Effector memory CD8-positive, alpha-beta T cell (primary cell): ENCODE measurements around the gene NFASC.

Source experiments
- ATAC-seq: fragments of 150-1000 bp; cut with Tn5 transposase; replicated peaks from 2 replicates; pipeline ENCODE4 v1.10.0; 2021; ENCODE audit warnings: mild to moderate bottlenecking, moderate library complexity
- DNase-seq, 3 experiments: peaks; one replicate each; pipeline ENCODE4 v3.0.0; 2021
- H3K27ac Mint-ChIP-seq, 2 donors: one replicate each; pipeline ENCODE4 v1.8.0; 2022; ENCODE audit warnings: mild to moderate bottlenecking in 2 of 2, mixed read lengths in 2 of 2, moderate library complexity in 2 of 2
- H3K27me3 Mint-ChIP-seq, 2 donors: one replicate each; pipeline ENCODE4 v1.8.0; 2022; ENCODE audit warnings: mixed read lengths in 2 of 2
- H3K36me3 Mint-ChIP-seq: one replicate; pipeline ENCODE4 v1.8.0; 2022; ENCODE audit warnings: mild to moderate bottlenecking, moderate library complexity, mixed read lengths; ENCODE audit not compliant: insufficient read depth
- H3K4me1 Mint-ChIP-seq, 2 donors: one replicate each; pipeline ENCODE4 v1.8.0; 2022; ENCODE audit warnings: low read depth in 2 of 2, mixed read lengths in 2 of 2
- H3K4me3 Mint-ChIP-seq, 2 donors: one replicate each; pipeline ENCODE4 v1.8.0; 2022; ENCODE audit warnings: mild to moderate bottlenecking in 2 of 2, mixed read lengths in 2 of 2, moderate library complexity in 2 of 2
- H3K9me3 Mint-ChIP-seq, 2 donors: one replicate each; pipeline ENCODE4 v1.8.0; 2022; ENCODE audit warnings: mixed read lengths in 2 of 2

The NFASC gene

DNA sequence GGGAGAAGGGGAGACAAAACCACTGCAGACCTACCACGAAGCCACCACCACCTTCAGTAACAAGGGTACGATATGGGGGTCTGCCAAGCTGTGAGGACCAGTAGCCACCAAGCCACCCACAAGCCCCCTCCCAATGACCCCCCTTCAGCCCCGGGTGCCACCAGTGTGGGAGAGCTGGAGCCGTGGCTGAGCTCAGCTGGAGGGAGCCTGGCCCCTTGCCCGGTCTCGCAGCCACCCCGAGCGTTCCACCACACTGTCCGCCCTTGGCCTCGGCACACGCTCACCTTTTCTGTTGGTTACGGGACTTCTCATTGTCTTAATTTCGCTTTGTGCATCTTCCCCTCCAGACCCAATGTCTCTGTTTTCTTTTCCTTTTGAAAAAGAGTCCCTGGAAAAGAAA lies 145.9 kb downstream of the NFASC start:
- no peaks in the 10 kb centered on the region for H3K36me3 Mint-ChIP-seq
- H3K9me3 Mint-ChIP-seq: no peaks in the 10 kb centered on the region
- H3K27me3 Mint-ChIP-seq: peaks cover 29 to 80% of the 10 kb centered on the region in 2 donors
- no peaks in the 10 kb centered on the region for H3K4me1 Mint-ChIP-seq
- no peak overlapping the region for H3K4me3 Mint-ChIP-seq
- no peak overlapping the region for H3K27ac Mint-ChIP-seq
- DNase-seq (no peak), ATAC-seq (no peak)

DNA sequence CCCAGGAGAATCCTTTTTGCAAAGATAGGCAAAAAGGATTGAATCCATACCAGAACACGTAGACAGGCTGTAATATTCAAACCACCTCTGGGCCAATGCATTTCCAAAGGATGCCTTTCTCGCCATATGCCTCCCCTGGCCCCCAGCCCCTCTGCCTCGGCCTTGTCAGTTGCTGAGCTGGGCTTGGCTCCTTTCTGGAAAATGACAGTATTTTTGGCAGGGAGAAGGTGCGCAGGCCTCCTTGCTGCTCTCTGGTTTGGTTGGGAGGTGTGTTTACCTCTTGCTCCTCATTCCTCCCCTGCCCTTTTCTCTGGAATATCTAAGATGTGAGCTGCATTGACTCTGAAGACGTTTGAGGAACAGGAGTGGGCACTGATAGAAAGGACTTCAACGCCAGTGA lies 146.3 kb downstream of the NFASC start:
- H3K36me3 Mint-ChIP-seq: no peaks in the 10 kb centered on the region
- H3K27ac Mint-ChIP-seq: no peak overlapping the region
- peaks cover 26 to 84% of the 10 kb centered on the region in 2 donors for H3K27me3 Mint-ChIP-seq
- no peaks in the 10 kb centered on the region for H3K4me1 Mint-ChIP-seq
- H3K4me3 Mint-ChIP-seq: no peak overlapping the region
- DNase-seq (no peak), ATAC-seq (no peak)
- H3K9me3 Mint-ChIP-seq: no peaks in the 10 kb centered on the region

DNA sequence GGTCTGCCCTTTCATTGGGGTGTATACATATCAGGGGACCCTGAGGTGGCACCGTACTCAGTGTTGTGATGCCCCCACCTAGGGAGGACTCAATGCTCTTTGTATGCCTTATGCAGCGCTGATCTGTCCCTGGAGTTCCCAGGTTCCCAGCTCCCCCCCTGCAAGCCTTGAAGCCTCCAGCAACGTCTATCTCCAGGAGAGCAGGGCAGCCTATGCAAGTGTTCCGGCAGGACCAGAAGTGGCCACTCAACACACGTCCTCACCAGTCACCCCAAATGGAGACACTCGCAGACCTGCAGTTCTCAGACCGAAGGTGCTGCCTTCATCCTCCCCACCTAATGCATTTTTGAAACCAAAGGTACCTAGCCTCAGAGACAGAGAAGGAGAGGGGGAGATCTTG lies 147.1 kb downstream of the NFASC start:
- DNase-seq: no peak
- Mint-ChIP-seq H3K27me3 (peaks cover 30 to 92% of the 10 kb centered on the region in 2 donors), H3K36me3 (no peaks in the 10 kb centered on the region), H3K27ac (no peak overlapping the region), H3K9me3 (no peaks in the 10 kb centered on the region), H3K4me1 (no peaks in the 10 kb centered on the region), H3K4me3 (no peak overlapping the region)
- ATAC-seq: no peak

DNA sequence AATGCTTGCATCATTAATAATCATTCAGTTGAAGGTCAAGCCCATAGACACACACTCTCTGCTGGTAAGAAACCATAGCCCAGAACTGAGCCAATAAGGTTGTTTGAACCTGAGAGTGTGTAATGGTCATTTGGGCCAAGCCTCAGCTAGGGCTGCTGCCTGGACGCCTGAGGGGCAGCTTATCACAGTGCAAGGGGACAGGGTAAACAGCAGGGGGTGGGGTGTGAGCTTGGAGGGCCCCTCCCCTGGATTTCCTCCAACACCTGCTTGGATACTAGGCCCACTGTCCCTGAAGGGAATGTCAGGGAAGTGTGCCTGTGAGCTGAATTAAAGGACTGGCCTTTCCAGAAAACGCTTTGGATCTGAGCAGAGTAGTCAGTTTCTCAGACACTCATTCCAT lies 147.7 kb downstream of the NFASC start:
- Mint-ChIP-seq H3K36me3 (no peaks in the 10 kb centered on the region), H3K4me1 (no peaks in the 10 kb centered on the region), H3K27me3 (peaks cover 32 to 90% of the 10 kb centered on the region in 2 donors), H3K27ac (no peak overlapping the region), H3K4me3 (no peak overlapping the region), H3K9me3 (no peaks in the 10 kb centered on the region)
- DNase-seq: no peak
- no peak for ATAC-seq

DNA sequence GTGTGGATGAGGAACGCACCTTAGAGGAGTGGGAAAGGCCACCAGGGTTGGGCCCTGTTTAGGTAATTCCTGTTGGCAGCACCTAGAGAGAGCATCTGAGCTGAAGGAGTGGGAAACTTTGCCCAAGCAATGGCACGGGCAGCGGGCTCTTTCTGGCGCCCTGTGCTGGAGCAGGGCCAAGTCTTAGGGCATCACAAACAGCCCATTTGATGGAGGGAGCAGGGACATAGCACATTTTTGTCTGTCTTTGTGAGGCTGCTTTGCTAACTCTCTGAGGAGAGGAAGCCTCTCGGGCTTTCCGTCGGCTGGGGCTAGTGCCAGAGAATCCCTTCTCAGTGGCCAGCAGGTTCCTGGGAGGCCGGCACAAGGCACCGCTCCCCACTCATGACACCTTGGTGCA lies 149.8 kb downstream of the NFASC start:
- H3K27ac Mint-ChIP-seq: no peak overlapping the region
- no peak for DNase-seq
- no peak overlapping the region for H3K4me3 Mint-ChIP-seq
- H3K27me3 Mint-ChIP-seq: peaks cover 31 to 75% of the 10 kb centered on the region in 2 donors
- no peaks in the 10 kb centered on the region for H3K36me3 Mint-ChIP-seq
- ATAC-seq: no peak
- no peaks in the 10 kb centered on the region for H3K4me1 Mint-ChIP-seq
- H3K9me3 Mint-ChIP-seq: no peaks in the 10 kb centered on the region

DNA sequence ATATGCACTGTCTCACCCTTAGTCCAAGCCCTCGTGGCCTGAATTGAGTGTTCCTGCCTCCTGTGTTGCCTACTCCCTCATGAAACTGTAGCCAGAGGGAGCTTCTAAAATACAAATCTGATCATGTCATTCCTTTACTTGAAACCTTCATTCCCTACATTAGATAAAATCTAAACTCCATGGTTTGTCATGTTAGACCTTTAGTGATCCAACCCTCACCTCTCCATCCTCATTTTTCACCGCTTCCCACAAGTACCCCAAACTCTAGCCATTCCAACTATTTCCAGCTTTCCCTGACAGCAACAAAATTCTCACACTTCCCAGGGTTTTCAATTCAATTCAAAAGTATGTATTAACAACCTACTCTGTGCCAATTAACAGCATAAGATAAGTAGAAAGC lies 154.0 kb downstream of the NFASC start:
- Mint-ChIP-seq H3K4me1 (no peaks in the 10 kb centered on the region), H3K27me3 (peaks cover 37 to 55% of the 10 kb centered on the region in 2 donors), H3K27ac (no peak overlapping the region), H3K36me3 (no peaks in the 10 kb centered on the region), H3K4me3 (no peak overlapping the region), H3K9me3 (no peaks in the 10 kb centered on the region)
- DNase-seq (no peak), ATAC-seq (no peak)

DNA sequence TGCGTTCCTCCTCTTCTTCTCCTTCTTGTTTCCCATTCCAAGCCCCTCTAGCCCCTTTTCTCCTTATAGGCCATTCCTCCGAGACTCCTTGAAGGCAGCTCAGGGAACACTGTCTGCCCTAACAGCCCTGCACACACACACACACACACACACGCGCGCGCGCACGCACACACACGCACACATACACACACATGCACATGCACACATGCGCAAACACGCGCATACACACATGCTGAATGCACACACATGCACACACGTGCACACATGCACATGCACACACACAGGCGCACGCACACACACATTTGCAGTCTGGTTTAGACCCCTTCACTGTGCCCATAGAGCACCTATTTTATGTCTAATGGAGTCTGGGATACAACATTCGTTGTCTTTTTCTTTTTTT lies 154.6 kb downstream of the NFASC start:
- no peak for ATAC-seq
- H3K4me3 Mint-ChIP-seq: no peak overlapping the region

DNA sequence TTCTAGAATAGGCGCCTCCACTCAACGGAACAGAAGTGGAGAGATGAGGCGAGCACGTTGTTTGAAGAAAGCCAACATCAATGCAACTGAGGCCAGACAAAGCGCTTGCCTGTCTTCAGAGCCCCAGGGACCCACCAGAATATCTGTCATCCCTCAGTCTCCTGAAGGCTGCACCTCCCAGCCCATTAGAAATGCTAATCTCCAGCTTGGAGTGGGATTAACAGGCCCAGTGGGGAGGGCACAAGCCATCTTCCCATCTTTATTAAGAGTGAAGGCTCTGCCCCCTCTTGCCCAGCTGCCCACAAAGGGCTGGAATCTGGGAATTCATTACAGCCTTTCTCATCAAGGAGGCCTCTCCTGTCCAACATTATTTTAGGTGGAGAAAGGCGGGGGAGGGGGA lies 155.5 kb downstream of the NFASC start:
- H3K36me3 Mint-ChIP-seq: no peaks in the 10 kb centered on the region
- peaks cover 42 to 55% of the 10 kb centered on the region in 2 donors for H3K27me3 Mint-ChIP-seq
- no peaks in the 10 kb centered on the region for H3K9me3 Mint-ChIP-seq
- no peak for DNase-seq
- no peak overlapping the region for H3K27ac Mint-ChIP-seq
- H3K4me1 Mint-ChIP-seq: no peaks in the 10 kb centered on the region
- no peak for ATAC-seq
- H3K4me3 Mint-ChIP-seq: no peak overlapping the region

More for the DNA sequence above, 154.6 kb downstream of the NFASC start:
- DNase-seq: no peak
- Mint-ChIP-seq H3K9me3 (no peaks in the 10 kb centered on the region), H3K4me1 (no peaks in the 10 kb centered on the region), H3K36me3 (no peaks in the 10 kb centered on the region), H3K27ac (no peak overlapping the region), H3K27me3 (peaks cover 42 to 55% of the 10 kb centered on the region in 2 donors)

DNA sequence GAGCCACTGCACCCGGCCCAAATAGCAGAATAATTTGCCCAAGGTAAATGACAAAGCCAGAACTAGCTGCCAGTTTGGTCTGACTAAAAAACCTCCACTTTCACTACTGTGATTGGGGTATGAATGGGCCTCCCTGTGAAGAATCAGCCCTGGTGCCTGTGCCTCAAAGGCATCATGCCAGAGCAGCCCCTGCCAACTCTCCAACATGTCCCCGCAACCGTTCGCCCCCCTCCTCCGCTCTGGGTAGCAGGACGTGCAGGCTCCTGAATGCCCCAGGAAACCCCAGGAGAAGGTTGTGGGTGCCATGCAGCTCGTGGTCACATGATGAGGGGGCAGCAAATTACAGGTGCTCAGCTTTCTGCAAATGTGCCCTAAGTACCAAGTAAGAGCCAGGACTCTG lies 157.7 kb downstream of the NFASC start:
- no peak overlapping the region for H3K4me3 Mint-ChIP-seq

DNA sequence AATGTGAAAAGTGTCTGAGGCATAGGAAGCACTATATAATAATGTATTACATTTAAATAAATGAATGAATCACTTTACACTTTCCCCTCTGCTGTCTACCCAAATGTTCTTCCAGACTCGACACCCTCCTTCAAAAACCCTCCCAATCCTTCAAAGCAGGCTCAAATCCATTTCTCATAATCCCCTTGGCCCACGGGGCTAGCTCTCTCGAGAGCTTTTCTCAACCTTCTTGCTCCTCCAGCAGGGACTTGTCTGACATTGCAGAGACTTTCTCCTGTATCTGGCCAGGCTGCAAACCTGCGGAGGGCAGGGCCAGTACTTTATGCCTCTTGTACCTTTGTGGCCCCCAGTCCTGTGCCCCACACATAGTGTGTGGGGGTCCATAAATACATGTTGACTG lies 158.3 kb downstream of the NFASC start:
- no peak for ATAC-seq
- peaks cover 46 to 56% of the 10 kb centered on the region in 2 donors for H3K27me3 Mint-ChIP-seq
- DNase-seq: no peak
- H3K9me3 Mint-ChIP-seq: no peaks in the 10 kb centered on the region
- no peak overlapping the region for H3K27ac Mint-ChIP-seq
- H3K36me3 Mint-ChIP-seq: no peaks in the 10 kb centered on the region
- no peak overlapping the region for H3K4me3 Mint-ChIP-seq
- H3K4me1 Mint-ChIP-seq: no peaks in the 10 kb centered on the region

More for the DNA sequence above, 157.7 kb downstream of the NFASC start:
- Mint-ChIP-seq H3K27ac (no peak overlapping the region), H3K9me3 (no peaks in the 10 kb centered on the region), H3K27me3 (peaks cover 46 to 56% of the 10 kb centered on the region in 2 donors), H3K36me3 (no peaks in the 10 kb centered on the region), H3K4me1 (no peaks in the 10 kb centered on the region)
- no peak for DNase-seq
- ATAC-seq: no peak

DNA sequence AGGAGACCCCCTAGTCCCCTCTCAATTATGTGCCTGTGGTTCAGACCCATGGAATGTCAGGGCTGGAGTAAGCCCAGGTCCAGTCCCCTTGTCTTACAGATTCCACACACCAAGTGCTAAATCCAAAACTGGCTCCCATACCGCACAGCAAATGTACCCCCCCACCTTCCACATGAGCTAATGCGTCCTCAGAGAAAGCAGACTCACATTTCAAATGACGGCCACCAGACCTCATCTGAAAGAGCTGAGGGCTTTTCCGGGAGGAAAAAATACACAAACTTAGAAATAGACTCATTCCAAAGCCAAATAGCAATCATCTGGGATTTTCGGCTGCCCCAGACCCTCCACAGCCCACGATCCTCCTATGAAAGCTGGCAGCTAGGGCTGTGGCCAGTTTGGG lies 159.6 kb downstream of the NFASC start:
- no peak overlapping the region for H3K27ac Mint-ChIP-seq
- no peak overlapping the region for H3K4me3 Mint-ChIP-seq
- H3K27me3 Mint-ChIP-seq: peaks cover 38 to 54% of the 10 kb centered on the region in 2 donors
- H3K36me3 Mint-ChIP-seq: no peaks in the 10 kb centered on the region
- H3K4me1 Mint-ChIP-seq: no peaks in the 10 kb centered on the region
- no peak for DNase-seq
- ATAC-seq: no peak
- H3K9me3 Mint-ChIP-seq: no peaks in the 10 kb centered on the region

DNA sequence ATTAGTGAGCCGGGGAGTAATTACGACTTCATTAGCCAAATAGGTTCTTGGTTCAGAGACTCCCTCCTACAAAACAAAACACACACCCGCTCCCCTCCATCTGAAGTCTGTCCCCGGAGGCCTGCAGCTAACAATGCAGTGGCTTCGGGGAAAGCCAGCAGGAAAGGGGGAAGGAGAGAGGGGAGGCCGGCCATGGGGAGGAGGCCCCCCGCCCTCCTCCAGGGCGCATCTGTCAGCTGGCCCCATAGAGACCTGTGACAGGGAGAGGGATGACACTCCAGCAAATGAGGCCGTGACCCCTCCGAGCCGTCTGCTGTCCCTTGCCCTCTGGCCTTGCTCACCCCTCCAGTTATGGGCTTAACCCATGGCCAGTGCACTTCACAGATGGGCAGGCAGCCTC lies 160.2 kb downstream of the NFASC start:
- no peaks in the 10 kb centered on the region for H3K36me3 Mint-ChIP-seq
- no peak for DNase-seq
- H3K4me3 Mint-ChIP-seq: no peak overlapping the region
- H3K27ac Mint-ChIP-seq: no peak overlapping the region
- H3K9me3 Mint-ChIP-seq: no peaks in the 10 kb centered on the region
- ATAC-seq: no peak
- peaks cover 35 to 50% of the 10 kb centered on the region in 2 donors for H3K27me3 Mint-ChIP-seq
- no peaks in the 10 kb centered on the region for H3K4me1 Mint-ChIP-seq

DNA sequence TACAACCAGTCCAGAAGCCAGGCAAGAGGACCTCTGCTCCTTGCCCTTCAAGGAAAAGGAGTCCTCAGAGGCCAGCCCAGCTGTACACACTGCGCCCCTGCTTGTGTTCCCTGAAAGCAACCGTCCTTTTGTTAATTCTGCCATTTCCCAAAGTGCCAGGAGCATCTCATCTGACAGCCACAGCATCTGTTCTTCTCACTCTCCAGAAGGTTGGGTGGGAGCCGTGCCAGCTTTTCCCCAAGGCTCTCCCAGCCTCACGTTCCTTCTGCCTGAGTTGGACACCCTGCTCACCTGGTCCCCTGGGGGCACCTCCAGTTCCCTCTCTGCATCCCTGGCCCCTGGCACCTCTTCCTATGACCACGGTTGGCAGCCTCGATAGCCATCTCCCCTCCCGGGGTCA lies 161.8 kb downstream of the NFASC start:
- ATAC-seq: no peak
- H3K27ac Mint-ChIP-seq: no peak overlapping the region
- no peak overlapping the region for H3K4me3 Mint-ChIP-seq
- DNase-seq: no peak
- H3K27me3 Mint-ChIP-seq: peaks cover 36 to 52% of the 10 kb centered on the region in 2 donors
- H3K9me3 Mint-ChIP-seq: no peaks in the 10 kb centered on the region
- H3K4me1 Mint-ChIP-seq: no peaks in the 10 kb centered on the region
- H3K36me3 Mint-ChIP-seq: no peaks in the 10 kb centered on the region

DNA sequence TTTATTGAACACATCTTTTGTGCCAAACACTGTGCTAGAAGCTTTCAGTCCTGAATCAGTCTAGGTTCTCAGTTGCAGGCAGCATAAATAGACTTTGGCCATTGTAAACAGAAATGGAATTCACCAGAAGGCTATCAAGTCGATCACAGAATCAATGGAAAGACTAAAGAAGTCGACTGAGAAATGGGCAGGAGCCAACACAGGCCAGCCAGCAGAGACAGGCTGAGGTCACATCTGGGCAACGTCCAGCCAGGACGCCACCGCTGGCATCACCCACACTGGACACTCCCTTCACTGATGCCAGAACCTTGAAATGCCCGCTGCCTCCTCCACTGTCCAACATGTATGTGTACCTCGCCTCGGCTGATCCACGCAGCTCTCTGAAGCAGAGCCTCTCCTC lies 166.9 kb downstream of the NFASC start:
- Mint-ChIP-seq H3K27me3 (peaks cover 35 to 66% of the 10 kb centered on the region in 2 donors), H3K27ac (no peak overlapping the region), H3K4me3 (no peak overlapping the region), H3K36me3 (no peaks in the 10 kb centered on the region), H3K9me3 (no peaks in the 10 kb centered on the region), H3K4me1 (no peaks in the 10 kb centered on the region)
- DNase-seq: no peak
- no peak for ATAC-seq

DNA sequence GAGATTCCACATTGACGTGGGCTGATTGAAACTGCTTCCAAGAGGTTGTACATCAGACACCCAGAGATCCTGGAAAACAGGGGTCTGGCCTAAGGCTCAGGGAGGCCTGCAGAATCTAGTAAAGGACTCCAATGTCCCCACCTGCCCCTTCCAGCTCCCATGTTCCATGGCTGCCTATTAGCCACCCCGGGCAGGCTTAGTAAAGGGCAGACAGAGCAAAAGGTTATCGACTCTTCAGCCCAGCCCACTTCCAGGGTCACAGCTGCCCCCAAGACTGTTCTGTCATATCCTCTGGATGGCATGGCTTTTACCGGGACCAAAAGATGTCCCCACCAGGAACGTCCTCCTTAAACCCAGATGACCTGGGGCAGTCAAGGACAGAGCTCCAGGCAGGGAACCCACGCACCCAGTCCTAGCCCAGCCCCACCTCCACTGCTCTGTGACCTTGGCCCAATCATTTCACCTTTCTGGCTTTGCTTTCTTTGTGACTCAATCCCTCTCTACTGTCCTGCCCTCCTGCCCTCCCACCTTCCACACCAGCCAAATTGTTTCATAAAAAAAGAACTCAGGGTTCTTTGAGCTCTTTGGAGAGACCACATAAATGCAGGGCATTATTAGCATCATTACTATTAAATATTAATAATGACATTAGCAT lies 167.6 kb downstream of the NFASC start:
- Mint-ChIP-seq H3K9me3 (no peaks in the 10 kb centered on the region), H3K4me1 (no peaks in the 10 kb centered on the region), H3K27me3 (peaks cover 33 to 65% of the 10 kb centered on the region in 2 donors), H3K4me3 (no peak overlapping the region), H3K36me3 (no peaks in the 10 kb centered on the region), H3K27ac (no peak overlapping the region)
- no peak for DNase-seq
- ATAC-seq: no peak
